ENCODE measurements around the gene TCEANC.
"Not testable (repeated sequence)": the region's sequence is repeated elsewhere in the genome, so short reads cannot be mapped to it uniquely, and the experiment has no call there.

TCEANC gene

GRCh38 chrX:13658602-13659001, 5.7 kb downstream of the TCEANC start:
- no peak for DNase-seq (ENCODE audit: low read depth)

- DNase-seq (ENCODE audit: low read depth): no peak
These were observed 6.1 kb downstream of the TCEANC start for GRCh38 chrX:13659063-13659462.

- DNase-seq (ENCODE audit: low read depth): no peak
These were observed 8.9 kb downstream of the TCEANC start for GRCh38 chrX:13661735-13662288.

- DNase-seq (ENCODE audit: low read depth): no peak
These were observed 9.4 kb downstream of the TCEANC start for GRCh38 chrX:13662355-13662791.

- DNase-seq (ENCODE audit: low read depth): no peak
These were observed 11.1 kb downstream of the TCEANC start for GRCh38 chrX:13664020-13664419.

GRCh38 chrX:13666836-13667235, 13.9 kb downstream of the TCEANC start:
- DNase-seq (ENCODE audit: low read depth): no peak

- DNase-seq (ENCODE audit: low read depth): no peak
These were observed 15.0 kb downstream of the TCEANC start for GRCh38 chrX:13667919-13668318.

GRCh38 chrX:13669246-13669737, 16.4 kb downstream of the TCEANC start:
- DNase-seq (ENCODE audit: low read depth): no peak

GRCh38 chrX:13669755-13670154, 16.8 kb downstream of the TCEANC start:
- DNase-seq (ENCODE audit: low read depth): not testable (repeated sequence)

- DNase-seq (ENCODE audit: low read depth): no peak
These were observed 17.3 kb downstream of the TCEANC start for GRCh38 chrX:13670197-13670596.

GRCh38 chrX:13673016-13673415, 20.1 kb downstream of the TCEANC start:
- DNase-seq (ENCODE audit: low read depth): no peak

GRCh38 chrX:13676885-13677284, 23.9 kb downstream of the TCEANC start:
- no peak for DNase-seq (ENCODE audit: low read depth)

GRCh38 chrX:13679700-13680099, 26.8 kb downstream of the TCEANC start:
- not testable (repeated sequence) for DNase-seq (ENCODE audit: low read depth)

- DNase-seq (ENCODE audit: low read depth): no peak
These were observed 28.7 kb downstream of the TCEANC start for GRCh38 chrX:13681595-13681994.

GRCh38 chrX:13684361-13684760, 31.4 kb downstream of the TCEANC start:
- no peak for DNase-seq (ENCODE audit: low read depth)

GRCh38 chrX:13685126-13685763, 32.3 kb downstream of the TCEANC start:
- no peak for DNase-seq (ENCODE audit: low read depth)

- DNase-seq (ENCODE audit: low read depth): no peak
These were observed 34.3 kb downstream of the TCEANC start for GRCh38 chrX:13687203-13687602.

GRCh38 chrX:13688384-13688957, 35.5 kb downstream of the TCEANC start:
- no peak for DNase-seq (ENCODE audit: low read depth)

GRCh38 chrX:13688958-13689740, 36.2 kb downstream of the TCEANC start, which contains the start of gene RAB9A:
Gene RAB9A, plus strand, starts transcription at chrX:13689128. Its CDS starts 19,619 bp downstream, at chrX:13708747.
- DNase-seq (ENCODE audit: low read depth): peak; percentile 53

GRCh38 chrX:13689741-13690211, 36.8 kb downstream of the TCEANC start:
- DNase-seq (ENCODE audit: low read depth): no peak

- DNase-seq (ENCODE audit: low read depth): no peak
These were observed 37.9 kb downstream of the TCEANC start for GRCh38 chrX:13690836-13691235.

- no peak for DNase-seq (ENCODE audit: low read depth)
These were observed 39.0 kb downstream of the TCEANC start for GRCh38 chrX:13691841-13692371.

Measured in stimulated activated CD8-positive, alpha-beta memory T cell treated with anti-CD3 and anti-CD28 coated beads, Interleukin-12 subunit alpha, Interleukin-12 subunit beta, amount 100 ng/mL, for 1 hour (primary cell).